Neural progenitor cell (in vitro differentiated cells): Measurements from ENCODE around the gene LYPD6B. TPM values are rescaled to one million over a fixed set of nuclear protein-coding genes. Genes with fewer than 3 reads are reported as not detected.

ENCODE experiments used
- DNase-seq: peaks from one replicate; pipeline ENCODE4 v3.0.0-alpha.2; 2016; ENCODE audit warnings: low spot score
- H2AFZ ChIP-seq: fragments of 200-600 bp; sonication (generic); replicated peaks from 2 replicates; pipeline ENCODE4 v1.6.1; 2016; ENCODE audit warnings: antibody characterized with exemption
- H3F3A ChIP-seq: fragments of 200-600 bp; sonication (generic); 2 replicates; pipeline ENCODE4 v1.6.1; 2016; ENCODE audit warnings: antibody characterized with exemption, low read depth
- H3K27ac ChIP-seq: fragments of 200-600 bp; sonication (generic); 2 replicates; pipeline ENCODE4 v1.5.1; 2016; ENCODE audit warnings: mild to moderate bottlenecking
- H3K27me3 ChIP-seq: fragments of 200-600 bp; sonication (generic); 2 replicates; pipeline ENCODE4 v1.6.1; 2016; ENCODE audit warnings: mild to moderate bottlenecking, moderate library complexity
- H3K36me3 ChIP-seq: fragments of 200-600 bp; sonication (generic); 2 replicates; pipeline ENCODE4 v1.5.1; 2016
- H3K4me1 ChIP-seq: fragments of 200-600 bp; sonication (generic); 2 replicates; pipeline ENCODE4 v1.6.1; 2016; ENCODE audit warnings: mixed run types
- H3K4me2 ChIP-seq: fragments of 200-600 bp; sonication (generic); 2 replicates; pipeline ENCODE4 v1.6.1; 2016
- H3K4me3 ChIP-seq: fragments of 200-600 bp; sonication (generic); 2 replicates; pipeline ENCODE4 v1.5.1; 2016
- H3K79me2 ChIP-seq: fragments of 200-600 bp; sonication (generic); 2 replicates; pipeline ENCODE4 v1.6.1; 2016; ENCODE audit warnings: low read depth
- H3K9ac ChIP-seq: fragments of 200-600 bp; sonication (generic); 2 replicates; pipeline ENCODE4 v1.6.1; 2016
- H3K9me3 ChIP-seq: fragments of 200-600 bp; sonication (generic); 2 replicates; pipeline ENCODE4 v1.5.1; 2016; ENCODE audit warnings: low read depth
- H4K20me1 ChIP-seq: fragments of 200-600 bp; sonication (generic); 2 replicates; pipeline ENCODE4 v1.6.1; 2016; ENCODE audit warnings: low read depth
- H3K27ac Mint-ChIP-seq: 3 replicates; pipeline ENCODE4 v1.8.0; 2021; ENCODE audit warnings: mixed read lengths
- H3K27me3 Mint-ChIP-seq: 2 replicates; pipeline ENCODE4 v1.8.0; 2022; ENCODE audit warnings: low read depth, mild to moderate bottlenecking, inconsistent platforms, moderate library complexity, mixed read lengths; ENCODE audit not compliant: insufficient read depth
- H3K36me3 Mint-ChIP-seq: 3 replicates; pipeline ENCODE4 v1.8.0; 2021; ENCODE audit warnings: mixed read lengths
- H3K4me1 Mint-ChIP-seq: 3 replicates; pipeline ENCODE4 v1.8.0; 2021; ENCODE audit warnings: mixed read lengths
- H3K4me3 Mint-ChIP-seq: 3 replicates; pipeline ENCODE4 v1.8.0; 2021; ENCODE audit warnings: mild to moderate bottlenecking, moderate library complexity, mixed read lengths
- H3K9me3 Mint-ChIP-seq: 3 replicates; pipeline ENCODE4 v1.8.0; 2020; ENCODE audit warnings: mixed read lengths
- EZH2 ChIP-seq: fragments of 200-600 bp; sonication (generic); IDR thresholded peaks from 2 replicates; pipeline ENCODE4 v1.6.1; 2017; ENCODE audit warnings: antibody characterized with exemption, mild to moderate bottlenecking, moderate library complexity
- EZH2phosphoT487 ChIP-seq: fragments of 200-600 bp; sonication (generic); IDR thresholded peaks from 2 replicates; pipeline ENCODE4 v1.6.1; 2017; ENCODE audit warnings: antibody characterized with exemption
- total RNA-seq: library from RNA; depleted of rRNA; stranded (reverse); fragments of >200 nt; gene quantifications from 2 replicates; pipeline ENCODE4 v1.2.3, GENCODE V29; 2015; ENCODE audit warnings: low replicate concordance
- TF ChIP-seq, protein P1 (sequence below): fragments of 200-600 bp; sonication (generic); IDR thresholded peaks from 2 replicates; pipeline ENCODE4 v1.5.1; 2017; ENCODE audit warnings: antibody characterized with exemption, mild to moderate bottlenecking

Gene LYPD6B
- total RNA-seq, 1 donor from 2014 or later = not detected

DNA sequence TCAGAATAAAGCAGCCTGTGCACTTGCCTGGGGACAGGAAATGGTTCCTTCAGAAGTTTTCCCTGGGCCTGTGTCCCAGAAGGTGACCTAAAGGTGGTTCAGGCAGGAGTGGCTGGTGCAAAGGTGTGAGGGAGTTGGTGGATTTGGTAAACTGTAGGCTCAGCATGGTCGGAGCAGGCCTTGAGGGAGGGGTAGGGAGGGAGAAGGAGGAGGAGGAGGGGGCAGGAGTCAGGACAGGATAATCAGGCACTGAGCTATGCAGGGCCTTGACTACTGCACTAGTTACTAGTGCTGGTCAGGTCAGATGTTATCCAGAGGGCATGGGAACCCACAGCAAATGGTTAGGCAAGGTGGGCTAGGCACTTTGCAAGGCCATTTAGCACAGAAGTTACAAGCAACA lies 21.3 kb downstream of the LYPD6B start:
- H3K4me3 ChIP-seq = no peak overlapping the region
- H3K36me3 ChIP-seq = no peaks in the 10 kb centered on the region
- no peaks in the 10 kb centered on the region for H3K4me1 ChIP-seq
- peaks cover 2% of the 10 kb centered on the region for H3K4me1 Mint-ChIP-seq
- no peaks in the 10 kb centered on the region for H3K79me2 ChIP-seq
- no peak for DNase-seq
- no peak overlapping the region for H2AFZ ChIP-seq
- H3K9me3 ChIP-seq = no peaks in the 10 kb centered on the region
- no peaks in the 10 kb centered on the region for H4K20me1 ChIP-seq
- no peak overlapping the region for H3K27ac Mint-ChIP-seq
- no peaks in the 10 kb centered on the region for H3F3A ChIP-seq
- no peaks in the 10 kb centered on the region for H3K36me3 Mint-ChIP-seq
- H3K9me3 Mint-ChIP-seq = no peaks in the 10 kb centered on the region
- no peak overlapping the region for H3K4me2 ChIP-seq
- no peak overlapping the region for H3K27ac ChIP-seq
- no peaks in the 10 kb centered on the region for H3K27me3 ChIP-seq
- H3K4me3 Mint-ChIP-seq = no peak overlapping the region
- H3K27me3 Mint-ChIP-seq = peaks cover 2% of the 10 kb centered on the region
- TF ChIP-seq, protein P1, sequence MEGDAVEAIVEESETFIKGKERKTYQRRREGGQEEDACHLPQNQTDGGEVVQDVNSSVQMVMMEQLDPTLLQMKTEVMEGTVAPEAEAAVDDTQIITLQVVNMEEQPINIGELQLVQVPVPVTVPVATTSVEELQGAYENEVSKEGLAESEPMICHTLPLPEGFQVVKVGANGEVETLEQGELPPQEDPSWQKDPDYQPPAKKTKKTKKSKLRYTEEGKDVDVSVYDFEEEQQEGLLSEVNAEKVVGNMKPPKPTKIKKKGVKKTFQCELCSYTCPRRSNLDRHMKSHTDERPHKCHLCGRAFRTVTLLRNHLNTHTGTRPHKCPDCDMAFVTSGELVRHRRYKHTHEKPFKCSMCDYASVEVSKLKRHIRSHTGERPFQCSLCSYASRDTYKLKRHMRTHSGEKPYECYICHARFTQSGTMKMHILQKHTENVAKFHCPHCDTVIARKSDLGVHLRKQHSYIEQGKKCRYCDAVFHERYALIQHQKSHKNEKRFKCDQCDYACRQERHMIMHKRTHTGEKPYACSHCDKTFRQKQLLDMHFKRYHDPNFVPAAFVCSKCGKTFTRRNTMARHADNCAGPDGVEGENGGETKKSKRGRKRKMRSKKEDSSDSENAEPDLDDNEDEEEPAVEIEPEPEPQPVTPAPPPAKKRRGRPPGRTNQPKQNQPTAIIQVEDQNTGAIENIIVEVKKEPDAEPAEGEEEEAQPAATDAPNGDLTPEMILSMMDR = no peak
- TF ChIP-seq EZH2phosphoT487 (no peak), EZH2 (no peak)
- no peak overlapping the region for H3K9ac ChIP-seq

DNA sequence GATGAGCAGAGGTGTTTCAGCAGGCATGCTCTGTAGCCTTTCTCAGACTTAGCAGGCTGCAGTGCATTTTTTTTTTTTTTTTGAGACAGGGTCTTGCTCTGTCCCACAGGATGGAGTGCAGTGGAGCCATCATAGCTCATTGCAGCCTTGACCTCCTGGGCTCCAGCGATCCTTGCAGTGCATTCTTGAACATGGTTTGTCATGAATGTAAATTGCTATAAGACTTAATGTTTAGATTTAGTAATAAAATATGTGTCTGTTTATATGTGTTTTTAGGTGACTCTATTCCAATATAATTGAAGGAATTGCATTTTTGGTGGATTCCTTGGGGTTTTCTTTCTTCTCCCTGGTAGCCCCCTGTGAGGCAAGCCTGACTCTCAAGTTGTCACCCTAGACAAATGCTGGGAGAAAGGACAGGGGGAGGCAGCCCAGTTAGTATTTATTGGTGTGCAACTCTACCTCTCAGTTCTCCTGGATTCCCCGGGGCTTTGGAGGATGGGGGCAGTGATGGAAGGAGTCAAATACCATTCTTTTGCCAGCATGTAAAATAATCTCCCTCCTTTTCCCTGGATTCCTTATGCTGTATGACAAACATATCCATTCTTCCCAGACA lies 22.7 kb downstream of the LYPD6B start:
- TF ChIP-seq, protein P1 = no peak
- TF ChIP-seq EZH2phosphoT487 (no peak), EZH2 (no peak)
- Histone ChIP-seq H3K4me2 (no peak overlapping the region), H3K4me1 (no peaks in the 10 kb centered on the region), H4K20me1 (no peaks in the 10 kb centered on the region), H2AFZ (no peak overlapping the region), H3K27ac (no peak overlapping the region), H3K79me2 (no peaks in the 10 kb centered on the region), H3K9ac (no peak overlapping the region), H3K27me3 (no peaks in the 10 kb centered on the region), H3K36me3 (no peaks in the 10 kb centered on the region), H3F3A (no peaks in the 10 kb centered on the region), H3K4me3 (no peak overlapping the region), H3K9me3 (no peaks in the 10 kb centered on the region)
- no peak overlapping the region for H3K27ac Mint-ChIP-seq
- H3K9me3 Mint-ChIP-seq = no peaks in the 10 kb centered on the region
- no peak for DNase-seq
- peaks cover 2% of the 10 kb centered on the region for H3K4me1 Mint-ChIP-seq
- H3K36me3 Mint-ChIP-seq = no peaks in the 10 kb centered on the region
- no peak overlapping the region for H3K4me3 Mint-ChIP-seq
- H3K27me3 Mint-ChIP-seq = peaks cover 2% of the 10 kb centered on the region

DNA sequence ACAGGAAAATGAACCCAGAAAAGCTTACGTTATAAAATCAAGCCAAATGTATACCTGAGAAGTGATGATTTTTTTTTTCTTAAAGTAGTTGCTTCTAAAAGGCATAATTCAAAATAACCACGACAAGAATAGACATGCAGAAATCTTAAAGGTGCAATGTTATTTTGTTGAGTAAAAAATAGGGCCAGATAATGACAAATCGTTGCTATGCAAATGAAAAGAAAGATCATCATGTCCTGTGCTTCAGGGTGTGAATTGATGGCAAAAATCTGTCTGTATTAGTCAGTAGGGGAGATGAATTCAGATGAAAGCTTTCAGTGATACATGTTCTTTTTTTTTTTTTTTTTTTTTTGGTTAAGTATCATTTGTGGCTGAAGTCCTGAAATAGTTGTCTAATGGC lies 24.0 kb downstream of the LYPD6B start:
- DNase-seq = no peak
- peaks cover 2% of the 10 kb centered on the region for H3K4me1 Mint-ChIP-seq
- no peak overlapping the region for H3K27ac Mint-ChIP-seq

More for the DNA sequence above, 24.0 kb downstream of the LYPD6B start:
- no peaks in the 10 kb centered on the region for H3K4me1 ChIP-seq
- no peaks in the 10 kb centered on the region for H3K36me3 ChIP-seq
- Mint-ChIP-seq H3K36me3 (no peaks in the 10 kb centered on the region), H3K27me3 (no peaks in the 10 kb centered on the region), H3K9me3 (peaks cover 2% of the 10 kb centered on the region), H3K4me3 (no peak overlapping the region)
- H3K9me3 ChIP-seq = no peaks in the 10 kb centered on the region
- H2AFZ ChIP-seq = no peak overlapping the region
- no peak overlapping the region for H3K4me2 ChIP-seq
- no peaks in the 10 kb centered on the region for H4K20me1 ChIP-seq
- no peaks in the 10 kb centered on the region for H3F3A ChIP-seq
- no peak overlapping the region for H3K9ac ChIP-seq
- H3K27me3 ChIP-seq = no peaks in the 10 kb centered on the region
- H3K4me3 ChIP-seq = no peak overlapping the region
- no peaks in the 10 kb centered on the region for H3K79me2 ChIP-seq
- H3K27ac ChIP-seq = no peak overlapping the region
- TF ChIP-seq EZH2 (no peak), EZH2phosphoT487 (no peak)
- TF ChIP-seq, protein P1 = no peak
